Liver (tissue), 3 donors: ENCODE results near the gene ADGRG1.

Experiments used
- CTCF ChIP-seq: fragments of 150-350 bp; IDR thresholded peaks from 2 replicates; pipeline ENCODE4 v1.5.1; 2017; ENCODE audit warnings: improper control_type of control experiment, low read depth, low read length; ENCODE audit not compliant: missing input control
- EGR1 ChIP-seq, 2 donors: IDR thresholded peaks; 2 replicates each; pipeline ENCODE4 v1.6.1; 2016 to 2018; ENCODE audit warnings: antibody characterized with exemption in 2 of 2, low read depth in 2 of 2
- FOXA1 ChIP-seq: IDR thresholded peaks from 2 replicates; pipeline ENCODE4 v1.6.1; 2016; ENCODE audit warnings: antibody characterized with exemption
- GABPA ChIP-seq, 2 donors: IDR thresholded peaks in 1 of 2; conservative IDR thresholded peaks in 1 of 2; 2 replicates each; pipeline ENCODE4 v1.6.1; 2016; ENCODE audit warnings: antibody characterized with exemption in 2 of 2, mild to moderate bottlenecking in 1 of 2, moderate library complexity in 1 of 2
- HNF4A ChIP-seq, 2 donors: conservative IDR thresholded peaks; 2 replicates each; pipeline ENCODE4 v1.6.1; 2016; ENCODE audit warnings: antibody characterized with exemption in 2 of 2, mild to moderate bottlenecking in 2 of 2
- REST ChIP-seq: IDR thresholded peaks from 2 replicates; pipeline ENCODE4 v1.6.1; 2016; ENCODE audit warnings: antibody characterized with exemption, mild to moderate bottlenecking
- SP1 ChIP-seq: IDR thresholded peaks from 2 replicates; pipeline ENCODE4 v1.6.1; 2018; ENCODE audit warnings: antibody characterized with exemption, mild to moderate bottlenecking
- YY1 ChIP-seq: IDR thresholded peaks from 2 replicates; pipeline ENCODE4 v1.6.1; 2016; ENCODE audit warnings: antibody characterized with exemption, mild to moderate bottlenecking
- donor health status: healthy.
- donor health status: healthy.

- TF ChIP-seq REST, result no peak
- TF ChIP-seq CTCF, result no peak
- TF ChIP-seq SP1, result no peak
- no peak for TF ChIP-seq YY1
- no peak for TF ChIP-seq FOXA1
- TF ChIP-seq GABPA (IDR thresholded peaks at IDR 0.05 in 1 of 2, conservative IDR thresholded peaks at IDR 0.05 in 1 of 2), result no peak
- no peak for TF ChIP-seq EGR1 (IDR thresholded peaks at IDR 0.05; ENCODE audit: low read depth in 2 of 2)
- no peak for TF ChIP-seq HNF4A (conservative IDR thresholded peaks at IDR 0.05)
Observed at GRCh38 chr16:57640612-57641011, 12.2 kb downstream of the ADGRG1 start.
